Measurements from ENCODE around the gene PFN3. TPM values are rescaled to one million over a fixed set of nuclear protein-coding genes. Genes with fewer than 3 reads are reported as not detected.

The PFN3 gene
- total and polyA plus RNA-seq, 2 of the 4 experiments (the other 2 are of a cell fraction), result not detected

- Histone ChIP-seq H3K23ac (ENCODE audit: low read depth, low read length) (peak within 1 kb of the TSS; percentile 89; the same call in 1 of the 2 replicates), H4K5ac (ENCODE audit: low read depth, low read length) (peak within 1 kb of the TSS; percentile 77; the same call in 1 of the 2 replicates), H2BK15ac (ENCODE audit: low read depth, low read length) (no peak within 1 kb of the TSS), H2AK9ac (replicated peaks; ENCODE audit: low read depth, low read length, poor library complexity) (peak within 1 kb of the TSS; percentile 82), H4K91ac (ENCODE audit: insufficient read depth, low read depth, low read length) (peak within 1 kb of the TSS; percentile 28), H3K4me3 (ENCODE audit: insufficient read depth, low read depth, low read length) (peak within 1 kb of the TSS; percentile 92), H4K20me1 (ENCODE audit: insufficient read depth, low read length) (peaks cover 11% of the 10 kb centered on the region; the same call in 1 of the 2 replicates), H3K9me1 (ENCODE audit: insufficient read depth, low read length) (peaks cover 4% of the 10 kb centered on the region; the same call in 1 of the 2 replicates), H3K9ac (ENCODE audit: low read depth, low read length) (peak within 1 kb of the TSS; percentile 69), H2BK5ac (ENCODE audit: low read depth, low read length, poor library complexity, severe bottlenecking) (peak within 1 kb of the TSS; percentile 40), H2AFZ (replicated peaks; ENCODE audit: low read length, poor library complexity) (peak within 1 kb of the TSS; percentile 99), H3K14ac (replicated peaks; ENCODE audit: low read depth, low read length) (peak within 1 kb of the TSS; percentile 68), H3K36me3 (ENCODE audit: control insufficient read depth, insufficient read depth, low read length) (no peaks in the 10 kb centered on the region; the same call in 1 of the 2 replicates), H3K4me2 (ENCODE audit: low read depth, low read length) (peak within 1 kb of the TSS; percentile 96), H3K79me1 (ENCODE audit: low read depth in 1 of 2, low read length in 2 of 2) (peaks cover 0 to 4% of the 10 kb centered on the region in 2 experiments; a peak in 1 of 4 replicates), H3K4ac (ENCODE audit: low read depth, low read length) (peak within 1 kb of the TSS; percentile 82), H2BK20ac (ENCODE audit: low read depth, low read length) (no peak within 1 kb of the TSS), H3K18ac (ENCODE audit: low read depth, low read length) (peak within 1 kb of the TSS; percentile 7; the same call in 1 of the 2 replicates), H2AK5ac (ENCODE audit: low read depth, low read length) (peak within 1 kb of the TSS; percentile 82), H3K56ac (ENCODE audit: extremely low read depth, insufficient read depth, low read length) (0 out of 2 replicates have a peak within 1 kb of the TSS, but pooled peaks have one; percentile 1), H3K4me1 (ENCODE audit: control insufficient read depth, insufficient read depth, low read length) (peaks cover 10% of the 10 kb centered on the region), H3K27ac (ENCODE audit: insufficient read depth, low read length) (peak within 1 kb of the TSS; percentile 73; the same call in 1 of the 2 replicates), H2BK120ac (ENCODE audit: low read depth, low read length) (peak within 1 kb of the TSS; percentile 42; the same call in 1 of the 2 replicates), H3K9me3 (ENCODE audit: control insufficient read depth, insufficient read depth, low read length) (no peaks in the 10 kb centered on the region), H4K8ac (ENCODE audit: low read depth in 2 of 2, low read length in 2 of 2) (peak within 1 kb of the TSS; percentile 66 to 92), H3K27me3 (ENCODE audit: control insufficient read depth, insufficient read depth, low read length) (no peaks in the 10 kb centered on the region)
- in situ Hi-C loops (cut with MboI; ENCODE audit: low sequenced_read_pairs), result loop anchor here (5.0 kb wide), 2 partner anchors 39 to 134 kb away; partner anchors contain the start of genes F12 and MXD3
- 2% methylated on average over 24 of the region's 89 CpGs; no CpG with 5 or more reads in 1 of the 2 experiments for WGBS, 2 experiments (ENCODE audit: extremely low coverage in 2 of 2, insufficient read length in 1 of 2)
- intact Hi-C loops (cut with micrococcal nuclease), result loop anchor here (2.0 kb wide), 2 partner anchors 42 to 56 kb away; no protein-coding TSS in a partner anchor
- ATAC-seq (ENCODE audit: low read depth) (peak; percentile 77), DNase-seq (peak; percentile 64)
- TF ChIP-seq MAZ (IDR thresholded peaks at IDR 0.05; ENCODE audit: borderline replicate concordance, low read depth, low read length) (0 out of 2 replicates have a peak, but pooled peaks have one; percentile 52), USF2 (IDR thresholded peaks at IDR 0.05; ENCODE audit: low read depth, low read length) (no peak), CTCF (conservative IDR thresholded peaks at IDR 0.05; ENCODE audit: low read depth, low read length) (0 out of 2 replicates have a peak, but pooled peaks have one; percentile 9)
- dilution Hi-C loops (cut with HindIII; ENCODE audit: low sequenced_read_pairs, unreplicated experiment), result no loop called here
- ChIA-PET CTCF (interaction anchor here (1.0 to 4.7 kb wide), 2 partner anchors 42 to 55 kb away, joined by 3 to 28 read pairs; no protein-coding TSS in a partner anchor), POLR2A (ENCODE audit: unreplicated experiment) (no interaction called here)
- BruUV-seq (replicated peaks), result no TSS peak
Observed at GRCh38 chr5:177446200-177447065, 46.0 kb upstream of the PFN3 start, which contains the start of gene PRR7. PRR7 (plus strand) TSS chr5:177446814; CDS start chr5:177455068, 8,254 bp downstream.

Measured in IMR-90 (cell line).